Upper lobe of right lung (tissue), 1 donor: ENCODE measurements around the gene CORIN. TPM values are rescaled to one million over a fixed set of nuclear protein-coding genes. Genes with fewer than 3 reads are reported as not detected.

Experiments
- ATAC-seq: fragments of 200-7000 bp; cut with Tn5 transposase; one replicate; pipeline ENCODE4 v1.9.1; 2020; ENCODE audit warnings: mild to moderate bottlenecking, moderate library complexity
- DNase-seq: peaks from one replicate; pipeline ENCODE4 v3.0.0-alpha.2; 2020
- H3K27ac ChIP-seq: fragments of 200-600 bp; one replicate; pipeline ENCODE4 v1.8.0; 2022
- H3K27me3 ChIP-seq: fragments of 200-600 bp; one replicate; pipeline ENCODE4 v1.8.0; 2022; ENCODE audit warnings: mild to moderate bottlenecking
- H3K36me3 ChIP-seq: fragments of 200-600 bp; one replicate; pipeline ENCODE4 v1.8.0; 2022
- H3K4me1 ChIP-seq: fragments of 200-600 bp; one replicate; pipeline ENCODE4 v1.8.0; 2022
- H3K4me3 ChIP-seq: fragments of 200-600 bp; one replicate; pipeline ENCODE4 v1.8.0; 2022; ENCODE audit warnings: mild to moderate bottlenecking
- H3K9me3 ChIP-seq: fragments of 200-600 bp; one replicate; pipeline ENCODE4 v1.8.0; 2022
- intact Hi-C: fragments of 100-400 bp; cut with DNase I; formaldehyde crosslinking; loops from one replicate; pipeline ENCODE4 v1.11.0; 2022
- total RNA-seq: library from RNA; stranded (reverse); fragmentation: NEBNext Ultra II Directional; extraction: Animal tissue kit (Norgen Biotek cat#: 25700); gene quantifications from one replicate; pipeline ENCODE4 v1.2.1, GENCODE V29; 2021
- TF ChIP-seq, protein P1 (sequence below): fragments of 200-600 bp; IDR thresholded peaks from one replicate; pipeline ENCODE4 v1.8.0; 2022; ENCODE audit warnings: antibody characterized with exemption
- donor health status: DM: no; HTN: yes; CAD: no; lungs with severe emphysema.

CORIN gene
- total RNA-seq, 1 donor from 2014 or later: 3.7 TPM

DNA sequence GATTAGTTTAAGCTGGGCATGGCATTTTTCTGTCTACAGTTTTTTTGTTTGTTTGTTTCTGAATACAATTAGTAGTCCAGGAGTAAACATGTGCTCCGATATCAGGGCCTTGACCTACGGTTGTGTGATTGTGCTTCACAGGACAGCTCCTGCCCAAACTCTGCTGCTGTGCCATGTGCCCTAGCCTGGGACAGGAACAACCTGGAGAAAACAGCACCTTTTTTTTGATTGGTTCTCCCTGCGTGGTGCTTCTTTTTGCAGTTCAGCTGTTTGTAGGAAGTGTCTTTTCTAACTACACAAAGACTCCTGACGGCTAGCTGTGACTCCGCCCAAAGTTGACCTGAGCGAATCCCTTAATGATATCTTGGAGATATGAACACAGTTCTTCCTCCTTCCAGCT is 194.0 kb downstream of the CORIN start:
- Histone ChIP-seq H3K4me3 (no peak overlapping the region), H3K9me3 (no peaks in the 10 kb centered on the region), H3K4me1 (no peaks in the 10 kb centered on the region), H3K36me3 (no peaks in the 10 kb centered on the region), H3K27ac (no peak overlapping the region), H3K27me3 (no peaks in the 10 kb centered on the region)
- DNase-seq: no peak
- intact Hi-C loops: no loop called here
- TF ChIP-seq, protein P1, sequence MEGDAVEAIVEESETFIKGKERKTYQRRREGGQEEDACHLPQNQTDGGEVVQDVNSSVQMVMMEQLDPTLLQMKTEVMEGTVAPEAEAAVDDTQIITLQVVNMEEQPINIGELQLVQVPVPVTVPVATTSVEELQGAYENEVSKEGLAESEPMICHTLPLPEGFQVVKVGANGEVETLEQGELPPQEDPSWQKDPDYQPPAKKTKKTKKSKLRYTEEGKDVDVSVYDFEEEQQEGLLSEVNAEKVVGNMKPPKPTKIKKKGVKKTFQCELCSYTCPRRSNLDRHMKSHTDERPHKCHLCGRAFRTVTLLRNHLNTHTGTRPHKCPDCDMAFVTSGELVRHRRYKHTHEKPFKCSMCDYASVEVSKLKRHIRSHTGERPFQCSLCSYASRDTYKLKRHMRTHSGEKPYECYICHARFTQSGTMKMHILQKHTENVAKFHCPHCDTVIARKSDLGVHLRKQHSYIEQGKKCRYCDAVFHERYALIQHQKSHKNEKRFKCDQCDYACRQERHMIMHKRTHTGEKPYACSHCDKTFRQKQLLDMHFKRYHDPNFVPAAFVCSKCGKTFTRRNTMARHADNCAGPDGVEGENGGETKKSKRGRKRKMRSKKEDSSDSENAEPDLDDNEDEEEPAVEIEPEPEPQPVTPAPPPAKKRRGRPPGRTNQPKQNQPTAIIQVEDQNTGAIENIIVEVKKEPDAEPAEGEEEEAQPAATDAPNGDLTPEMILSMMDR: no peak
- ATAC-seq: no peak

DNA sequence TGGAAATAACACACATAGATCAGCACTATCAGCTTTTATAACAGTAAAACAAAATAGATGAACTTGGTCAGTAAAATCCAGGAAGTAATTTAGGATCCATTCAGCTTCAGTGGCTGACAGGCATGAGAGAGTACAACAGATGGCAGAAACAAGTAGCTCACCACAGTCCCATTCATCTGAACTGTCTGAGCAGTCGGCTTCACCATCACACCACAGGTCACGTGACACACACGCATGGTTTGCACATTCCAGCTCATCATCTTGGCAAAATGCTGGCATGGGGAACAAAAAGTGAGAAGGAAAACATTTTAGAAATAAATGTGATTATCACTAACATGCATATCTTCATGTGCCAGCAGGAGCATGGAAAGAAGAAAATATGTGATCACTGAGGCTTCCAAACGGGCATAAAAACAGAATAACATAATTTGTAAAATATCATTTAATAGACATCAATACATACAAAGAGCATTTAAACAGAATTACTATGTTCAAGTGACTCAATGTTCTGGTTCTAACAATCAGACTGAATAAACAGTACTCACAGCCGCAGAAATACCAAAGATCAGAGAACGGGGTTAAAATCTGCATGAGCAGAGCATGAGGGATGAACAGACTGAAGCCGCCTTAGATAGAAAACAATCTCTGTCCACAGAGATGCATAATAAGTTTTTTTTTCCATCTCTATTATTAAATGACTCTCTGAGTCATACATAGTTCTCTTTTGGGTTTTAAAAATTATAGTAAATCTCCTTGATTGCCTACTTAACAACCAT is 194.7 kb downstream of the CORIN start:
- Histone ChIP-seq H3K4me1 (no peaks in the 10 kb centered on the region), H3K9me3 (no peaks in the 10 kb centered on the region), H3K27ac (no peak overlapping the region), H3K4me3 (no peak overlapping the region), H3K36me3 (no peaks in the 10 kb centered on the region), H3K27me3 (no peaks in the 10 kb centered on the region)
- DNase-seq (no peak), ATAC-seq (no peak)
- TF ChIP-seq, protein P1: no peak
- intact Hi-C loops: no loop called here

DNA sequence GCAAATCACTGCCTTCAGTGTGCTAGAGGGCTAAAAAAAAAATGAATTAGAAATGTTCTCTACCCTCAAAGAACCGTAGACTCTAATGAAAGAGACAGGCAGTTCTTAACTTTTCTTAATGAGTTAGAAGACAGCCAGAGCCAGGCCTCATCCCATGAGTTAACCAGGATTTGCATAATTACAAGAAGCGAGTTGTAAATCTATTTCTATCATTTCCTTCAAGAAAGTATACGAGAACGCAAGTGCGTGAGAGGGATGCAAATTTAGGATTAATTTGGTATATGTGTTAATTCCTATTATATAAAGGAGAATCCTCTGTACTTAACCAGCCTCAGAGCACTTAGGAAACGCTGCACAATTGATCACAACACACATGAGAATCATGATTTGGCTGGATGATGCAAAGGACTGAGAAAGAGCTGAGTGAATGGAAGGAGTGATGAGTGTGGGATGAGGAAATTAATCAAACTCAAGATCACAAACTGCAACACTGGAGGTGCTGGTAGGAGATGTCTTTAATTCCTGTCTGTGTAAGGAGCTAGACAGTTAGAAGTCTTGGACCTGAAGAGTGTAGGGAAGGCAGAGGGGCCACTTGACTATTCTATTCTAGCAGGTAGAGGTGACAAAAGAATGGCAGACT is 195.6 kb downstream of the CORIN start:
- DNase-seq (no peak), ATAC-seq (no peak)
- intact Hi-C loops: no loop called here
- no peaks in the 10 kb centered on the region for H3K36me3 ChIP-seq
- no peak overlapping the region for H3K4me3 ChIP-seq
- TF ChIP-seq, protein P1: no peak
- H3K27me3 ChIP-seq: no peaks in the 10 kb centered on the region
- no peaks in the 10 kb centered on the region for H3K4me1 ChIP-seq
- no peak overlapping the region for H3K27ac ChIP-seq
- H3K9me3 ChIP-seq: no peaks in the 10 kb centered on the region

DNA sequence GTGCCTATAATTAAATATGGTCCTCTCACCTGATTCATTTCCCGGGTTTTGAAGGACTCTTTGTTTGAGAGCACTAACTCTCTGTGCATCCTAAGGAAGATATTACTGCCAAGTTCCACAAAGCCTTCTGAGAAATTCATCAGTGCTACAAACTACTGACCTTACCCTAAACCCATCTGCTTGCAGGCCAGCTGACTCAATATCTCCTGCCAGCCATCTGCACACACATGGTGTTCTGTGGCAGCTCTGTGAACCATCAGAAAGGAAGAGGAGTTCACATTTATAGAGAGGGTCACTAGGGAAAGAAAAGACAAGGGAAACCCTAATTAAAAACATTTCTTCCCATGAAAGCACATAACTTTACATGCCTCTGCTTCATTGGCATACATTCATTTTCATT is 196.1 kb downstream of the CORIN start:
- no peaks in the 10 kb centered on the region for H3K4me1 ChIP-seq
- no peaks in the 10 kb centered on the region for H3K9me3 ChIP-seq
- ATAC-seq (no peak), DNase-seq (no peak)
- no peaks in the 10 kb centered on the region for H3K27me3 ChIP-seq
- no peaks in the 10 kb centered on the region for H3K36me3 ChIP-seq
- intact Hi-C loops: no loop called here
- H3K27ac ChIP-seq: no peak overlapping the region
- TF ChIP-seq, protein P1: no peak
- H3K4me3 ChIP-seq: no peak overlapping the region

DNA sequence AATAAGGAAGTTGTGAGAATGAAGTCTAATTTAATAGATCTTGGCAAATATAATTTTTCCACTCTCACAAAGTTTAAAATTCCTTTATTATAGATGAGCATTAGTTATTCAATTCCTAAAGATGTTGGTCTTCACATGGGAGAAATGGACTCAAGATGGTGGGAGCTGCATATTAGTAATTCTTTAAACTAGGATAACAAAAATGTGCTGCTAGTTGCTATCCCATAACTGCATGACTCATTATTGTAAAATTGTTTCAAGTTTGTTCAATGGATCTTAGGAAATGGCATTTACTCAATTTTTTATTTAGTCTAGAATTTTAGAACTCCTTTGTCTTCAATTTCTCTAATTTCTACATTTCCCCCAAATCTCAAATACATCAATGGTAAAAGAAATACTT is 197.0 kb downstream of the CORIN start:
- no peak for ATAC-seq
- Histone ChIP-seq H3K36me3 (no peaks in the 10 kb centered on the region), H3K27ac (no peak overlapping the region)

More for the DNA sequence above, 197.0 kb downstream of the CORIN start:
- intact Hi-C loops: no loop called here
- no peak overlapping the region for H3K4me3 ChIP-seq
- H3K27me3 ChIP-seq: no peaks in the 10 kb centered on the region
- TF ChIP-seq, protein P1: no peak
- H3K4me1 ChIP-seq: no peaks in the 10 kb centered on the region
- no peak for DNase-seq
- no peaks in the 10 kb centered on the region for H3K9me3 ChIP-seq
